ENCODE data around the gene SSH2. TPM values are rescaled to one million over a fixed set of nuclear protein-coding genes. Genes with fewer than 3 reads are reported as not detected.

Gene SSH2
- total RNA-seq, 2 experiments from 2014 or later: 41.0 to 62.9 TPM

DNA sequence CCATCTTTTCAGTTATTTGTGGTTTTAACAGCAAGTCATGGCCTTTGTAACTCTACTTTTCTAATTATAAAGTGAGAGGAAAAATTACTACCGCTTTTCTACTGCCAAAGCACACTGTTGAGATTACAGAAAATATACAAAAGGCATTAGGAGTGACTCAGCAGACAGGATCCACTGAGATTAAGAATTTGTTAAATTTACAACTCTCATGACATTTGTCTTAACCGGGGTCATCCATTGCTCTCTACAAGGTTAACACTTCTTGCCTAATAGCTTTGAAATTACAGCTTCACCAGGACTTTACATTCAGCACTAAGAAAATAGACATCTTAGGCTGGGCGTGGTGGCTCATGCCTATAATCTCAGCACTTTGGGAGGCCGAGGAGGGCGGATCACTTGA is 93.4 kb downstream of the SSH2 start:
- Mint-ChIP-seq H3K27ac (no peak overlapping the region), H3K4me3 (no peak overlapping the region), H3K27me3 (no peaks in the 10 kb centered on the region), H3K4me1 (no peaks in the 10 kb centered on the region), H3K36me3 (peaks cover 2% of the 10 kb centered on the region), H3K9me3 (ENCODE audit: low read depth) (no peaks in the 10 kb centered on the region)
- CTCF ChIA-PET: interaction anchor here (1.5 kb wide), 1 partner anchor 219 kb away, joined by 4 read pairs; no protein-coding TSS in a partner anchor
- no peak for DNase-seq
- no peak for ATAC-seq

DNA sequence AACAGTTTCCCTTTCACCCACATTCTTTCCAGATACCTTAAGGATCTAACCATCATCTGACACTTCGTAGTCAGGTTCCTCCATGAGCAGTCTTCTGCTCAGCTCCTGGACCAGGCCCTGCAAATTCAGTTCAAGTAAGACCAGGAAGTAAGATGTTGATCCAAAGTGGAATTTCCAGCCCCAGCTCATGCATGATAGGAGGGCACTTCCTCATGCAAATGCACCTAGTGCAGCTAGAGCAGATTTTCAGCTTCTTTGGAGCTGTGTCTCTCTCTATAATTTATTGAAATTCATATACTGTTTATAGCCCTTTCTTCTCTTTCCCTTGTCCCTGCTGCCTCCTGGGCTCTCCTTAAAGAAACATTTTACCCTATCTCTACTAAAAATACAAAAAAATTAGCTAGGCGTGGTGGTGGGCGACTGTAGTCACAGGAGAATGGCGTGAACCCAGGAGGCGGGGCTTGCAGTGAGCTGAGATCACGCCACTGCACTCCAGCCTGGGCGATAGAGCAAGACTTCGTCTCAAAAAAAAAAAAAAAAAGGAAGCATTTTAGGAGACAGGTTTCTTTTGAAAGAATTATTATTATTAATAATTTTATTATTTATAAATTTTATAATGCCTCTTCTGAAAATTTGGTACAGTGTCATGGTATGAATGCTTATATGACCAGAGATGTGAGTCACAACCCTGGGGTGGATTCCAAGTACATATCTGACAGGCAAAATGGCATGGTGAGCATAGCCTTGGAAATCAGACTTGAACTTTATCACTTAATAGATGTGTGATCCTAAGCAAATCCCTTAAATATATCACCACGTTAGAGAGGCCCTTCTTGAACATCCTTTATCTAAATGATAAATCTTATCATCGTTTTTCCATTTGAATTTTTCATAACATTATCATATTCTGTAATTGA is 94.3 kb downstream of the SSH2 start:
- Mint-ChIP-seq H3K27ac (no peak overlapping the region), H3K9me3 (ENCODE audit: low read depth) (no peaks in the 10 kb centered on the region), H3K36me3 (peaks cover 2% of the 10 kb centered on the region), H3K27me3 (no peaks in the 10 kb centered on the region), H3K4me3 (no peak overlapping the region), H3K4me1 (no peaks in the 10 kb centered on the region)
- CTCF ChIA-PET: interaction anchor here (1.1 to 1.5 kb wide), 2 partner anchors 14 to 218 kb away, joined by 4 to 5 read pairs; no protein-coding TSS in a partner anchor
- ATAC-seq (no peak), DNase-seq (no peak)

DNA sequence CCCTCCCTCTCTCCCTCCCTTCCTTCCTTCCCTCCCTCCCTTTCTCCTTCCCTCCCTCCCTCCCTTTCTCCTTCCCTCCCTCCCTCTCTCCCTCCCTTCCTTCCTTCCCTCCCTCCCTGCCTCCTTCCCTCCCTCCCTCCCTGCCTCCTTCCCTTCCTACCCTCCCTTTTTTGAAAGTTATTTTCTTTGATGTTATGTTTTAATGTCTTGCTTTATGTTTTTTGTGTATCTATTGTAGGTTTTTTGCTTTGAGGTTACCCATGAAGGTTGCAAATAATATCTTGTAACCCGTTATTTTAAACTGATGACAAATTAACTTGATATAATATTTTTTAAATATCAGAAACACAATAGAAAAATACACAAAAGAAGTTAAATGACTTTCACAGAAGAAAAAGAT is 96.2 kb downstream of the SSH2 start:
- Mint-ChIP-seq H3K9me3 (ENCODE audit: low read depth) (no peaks in the 10 kb centered on the region), H3K4me1 (no peaks in the 10 kb centered on the region), H3K27me3 (no peaks in the 10 kb centered on the region), H3K4me3 (no peak overlapping the region), H3K36me3 (peaks cover 2% of the 10 kb centered on the region), H3K27ac (no peak overlapping the region)
- CTCF ChIA-PET: no interaction called here
- ATAC-seq: no peak
- no peak for DNase-seq

DNA sequence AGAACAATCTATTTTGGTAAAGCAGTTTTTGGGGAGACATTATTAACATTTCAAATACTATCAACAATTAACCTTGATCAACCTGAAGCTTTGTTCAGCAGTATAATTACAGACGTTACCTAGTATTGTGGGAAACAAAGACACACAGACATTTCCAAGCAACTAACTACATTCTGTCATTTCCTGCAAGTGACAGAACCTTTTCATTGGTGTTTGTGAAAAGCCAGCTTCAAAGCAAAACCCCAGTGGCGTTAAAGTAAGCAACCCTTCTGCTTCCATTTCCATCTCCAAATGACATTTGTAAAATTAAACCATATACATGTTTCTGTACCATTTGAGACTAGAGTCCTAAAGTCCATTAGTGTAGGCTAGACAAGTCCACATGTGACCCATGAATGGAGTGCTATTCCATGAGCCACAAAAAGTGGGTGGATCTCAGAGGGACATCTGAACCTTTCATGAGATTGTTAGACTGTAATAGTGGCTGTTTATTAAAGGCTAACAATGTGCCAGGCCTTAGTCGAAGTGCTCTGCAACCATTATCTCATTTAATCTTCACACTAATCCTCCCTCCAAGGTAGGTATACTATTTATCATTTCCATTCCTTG is 101.2 kb downstream of the SSH2 start:
- H3K27ac Mint-ChIP-seq: no peak overlapping the region
- no peak for ATAC-seq
- peaks cover 2% of the 10 kb centered on the region for H3K36me3 Mint-ChIP-seq
- H3K27me3 Mint-ChIP-seq: no peaks in the 10 kb centered on the region
- CTCF ChIA-PET: no interaction called here
- H3K9me3 Mint-ChIP-seq (ENCODE audit: low read depth): no peaks in the 10 kb centered on the region
- H3K4me1 Mint-ChIP-seq: peaks cover 5% of the 10 kb centered on the region
- DNase-seq: no peak
- H3K4me3 Mint-ChIP-seq: no peak overlapping the region

DNA sequence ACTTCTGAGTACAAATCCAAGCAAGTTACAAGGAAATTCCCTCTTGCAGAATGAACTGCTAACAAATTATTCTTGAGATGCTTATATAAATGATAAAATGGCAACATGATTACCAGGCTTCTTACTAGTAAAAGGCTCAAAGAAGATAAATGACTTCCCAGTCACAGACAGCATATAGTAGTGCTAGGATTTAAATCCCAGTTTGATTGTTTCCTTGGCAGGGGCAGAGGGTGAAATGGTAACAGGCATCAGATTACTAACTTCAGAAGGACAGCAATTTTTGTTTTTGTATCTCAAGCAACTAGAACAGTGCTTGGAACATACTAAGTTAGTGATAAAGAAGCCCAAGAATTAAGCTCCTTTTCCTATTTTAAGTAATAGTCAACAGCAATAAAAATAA is 102.8 kb downstream of the SSH2 start:
- DNase-seq (no peak), ATAC-seq (no peak)
- no peaks in the 10 kb centered on the region for H3K36me3 Mint-ChIP-seq
- H3K27me3 Mint-ChIP-seq: no peaks in the 10 kb centered on the region
- no peak overlapping the region for H3K27ac Mint-ChIP-seq
- H3K9me3 Mint-ChIP-seq (ENCODE audit: low read depth): no peaks in the 10 kb centered on the region
- H3K4me3 Mint-ChIP-seq: no peak overlapping the region
- CTCF ChIA-PET: interaction anchor here (0.7 to 1.1 kb wide), 2 partner anchors 19 to 103 kb away, joined by 3 to 4 read pairs; no protein-coding TSS in a partner anchor
- H3K4me1 Mint-ChIP-seq: peaks cover 5% of the 10 kb centered on the region

DNA sequence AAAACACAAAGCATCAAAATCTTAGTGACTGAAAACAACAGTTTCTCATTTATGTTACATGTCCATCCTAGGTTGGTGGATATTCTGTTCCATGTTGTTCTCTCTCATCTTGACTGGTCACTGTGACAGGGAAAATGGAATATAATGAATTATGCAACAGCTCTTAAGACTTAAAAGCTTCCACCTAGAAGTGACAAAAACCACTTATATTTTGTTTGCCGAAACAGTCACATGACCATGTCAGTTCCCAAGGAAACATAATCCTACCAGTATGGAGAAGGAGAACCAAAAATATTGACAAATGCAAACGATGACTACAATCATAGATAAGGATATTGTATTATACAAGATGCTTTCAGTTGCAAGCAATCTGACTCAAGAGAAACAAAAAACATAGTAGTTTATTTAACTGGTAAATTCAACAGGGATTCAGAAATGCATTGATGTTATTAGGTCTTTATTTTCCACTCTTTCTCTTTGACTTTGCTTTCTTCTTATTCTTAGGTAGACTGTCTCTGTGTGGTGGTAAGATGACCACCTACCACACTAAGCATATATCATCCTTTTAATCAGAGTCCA is 103.8 kb downstream of the SSH2 start:
- no peak overlapping the region for H3K4me3 Mint-ChIP-seq
- DNase-seq (no peak), ATAC-seq (no peak)
- no peaks in the 10 kb centered on the region for H3K9me3 Mint-ChIP-seq (ENCODE audit: low read depth)
- CTCF ChIA-PET: interaction anchor here (1.1 kb wide), 1 partner anchor 104 kb away, joined by 3 read pairs; no protein-coding TSS in a partner anchor
- H3K4me1 Mint-ChIP-seq: peaks cover 5% of the 10 kb centered on the region
- H3K36me3 Mint-ChIP-seq: no peaks in the 10 kb centered on the region
- no peak overlapping the region for H3K27ac Mint-ChIP-seq
- H3K27me3 Mint-ChIP-seq: no peaks in the 10 kb centered on the region

DNA sequence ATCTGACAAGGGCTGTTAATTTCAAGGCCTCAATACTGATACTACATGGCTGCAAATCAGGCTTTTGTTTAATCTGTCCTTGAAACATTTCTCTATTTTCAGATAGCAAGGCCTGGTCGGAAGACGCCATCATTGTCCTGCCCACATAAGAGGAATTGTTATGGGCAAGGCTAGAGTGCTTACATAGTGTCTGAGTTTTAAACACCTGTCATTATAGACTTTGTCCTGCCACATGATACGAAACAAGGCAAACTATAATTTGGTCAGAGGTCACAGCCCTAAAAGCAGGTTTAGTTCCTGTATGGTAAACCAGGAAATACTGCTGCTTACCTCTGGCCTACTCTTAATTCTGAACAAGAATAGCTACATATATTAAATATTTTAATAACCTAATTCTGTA is 104.4 kb downstream of the SSH2 start:
- peaks cover 5% of the 10 kb centered on the region for H3K4me1 Mint-ChIP-seq
- no peak overlapping the region for H3K27ac Mint-ChIP-seq
- DNase-seq (no peak), ATAC-seq (no peak)
- H3K4me3 Mint-ChIP-seq: no peak overlapping the region
- no peaks in the 10 kb centered on the region for H3K9me3 Mint-ChIP-seq (ENCODE audit: low read depth)
- CTCF ChIA-PET: interaction anchor here (1.0 to 2.5 kb wide), 2 partner anchors 18 to 212 kb away, joined by 3 to 9 read pairs; no protein-coding TSS in a partner anchor
- no peaks in the 10 kb centered on the region for H3K36me3 Mint-ChIP-seq
- no peaks in the 10 kb centered on the region for H3K27me3 Mint-ChIP-seq

DNA sequence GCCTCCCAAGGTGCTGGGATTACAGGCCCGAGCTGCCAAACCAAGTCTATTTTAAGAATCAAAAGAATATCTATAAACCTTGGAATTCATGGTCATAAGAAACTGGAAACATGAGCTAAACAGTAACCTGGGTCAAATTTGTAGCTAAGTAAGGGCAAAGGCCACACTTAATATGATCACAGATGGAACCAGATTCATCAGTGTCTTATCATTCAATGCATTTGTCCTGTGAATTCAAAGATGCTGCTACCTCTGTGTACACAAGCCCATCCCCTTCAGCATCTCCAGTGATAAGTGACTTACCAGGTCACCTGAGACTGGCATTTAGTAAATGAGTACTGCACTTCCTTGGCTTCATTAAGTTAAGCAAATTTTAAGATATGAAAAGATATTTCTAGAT is 108.1 kb downstream of the SSH2 start:
- ATAC-seq (no peak), DNase-seq (no peak)
- H3K27me3 Mint-ChIP-seq: no peaks in the 10 kb centered on the region
- peaks cover 5% of the 10 kb centered on the region for H3K4me1 Mint-ChIP-seq
- no peaks in the 10 kb centered on the region for H3K9me3 Mint-ChIP-seq (ENCODE audit: low read depth)
- CTCF ChIA-PET: no interaction called here
- H3K36me3 Mint-ChIP-seq: no peaks in the 10 kb centered on the region
- no peak overlapping the region for H3K27ac Mint-ChIP-seq
- no peak overlapping the region for H3K4me3 Mint-ChIP-seq

DNA sequence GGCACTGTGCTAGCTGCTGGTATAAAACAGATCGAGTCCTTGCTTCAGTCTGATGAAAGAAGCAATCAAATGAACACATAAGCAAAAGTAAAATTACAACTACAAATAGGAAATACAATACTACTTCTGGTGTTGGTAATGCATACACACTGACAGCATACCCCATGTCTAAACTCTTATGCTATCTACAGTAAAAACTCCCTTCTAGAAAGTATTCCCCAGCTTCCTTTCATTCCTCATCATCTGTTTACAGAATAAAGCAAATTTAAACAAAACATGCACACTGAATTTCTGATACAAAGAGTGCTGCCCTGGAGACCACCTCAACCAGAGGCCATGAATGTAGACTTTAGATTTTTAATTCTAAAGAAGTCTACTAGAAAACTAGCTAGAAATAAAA is 109.6 kb downstream of the SSH2 start:
- Mint-ChIP-seq H3K27me3 (no peaks in the 10 kb centered on the region), H3K9me3 (ENCODE audit: low read depth) (no peaks in the 10 kb centered on the region), H3K4me3 (no peak overlapping the region), H3K27ac (no peak overlapping the region), H3K36me3 (no peaks in the 10 kb centered on the region), H3K4me1 (peaks cover 5% of the 10 kb centered on the region)
- CTCF ChIA-PET: interaction anchor here (0.6 to 1.6 kb wide), 3 partner anchors 13 to 245 kb away, joined by 3 to 11 read pairs (median 3); no protein-coding TSS in a partner anchor
- no peak for ATAC-seq
- DNase-seq: no peak

DNA sequence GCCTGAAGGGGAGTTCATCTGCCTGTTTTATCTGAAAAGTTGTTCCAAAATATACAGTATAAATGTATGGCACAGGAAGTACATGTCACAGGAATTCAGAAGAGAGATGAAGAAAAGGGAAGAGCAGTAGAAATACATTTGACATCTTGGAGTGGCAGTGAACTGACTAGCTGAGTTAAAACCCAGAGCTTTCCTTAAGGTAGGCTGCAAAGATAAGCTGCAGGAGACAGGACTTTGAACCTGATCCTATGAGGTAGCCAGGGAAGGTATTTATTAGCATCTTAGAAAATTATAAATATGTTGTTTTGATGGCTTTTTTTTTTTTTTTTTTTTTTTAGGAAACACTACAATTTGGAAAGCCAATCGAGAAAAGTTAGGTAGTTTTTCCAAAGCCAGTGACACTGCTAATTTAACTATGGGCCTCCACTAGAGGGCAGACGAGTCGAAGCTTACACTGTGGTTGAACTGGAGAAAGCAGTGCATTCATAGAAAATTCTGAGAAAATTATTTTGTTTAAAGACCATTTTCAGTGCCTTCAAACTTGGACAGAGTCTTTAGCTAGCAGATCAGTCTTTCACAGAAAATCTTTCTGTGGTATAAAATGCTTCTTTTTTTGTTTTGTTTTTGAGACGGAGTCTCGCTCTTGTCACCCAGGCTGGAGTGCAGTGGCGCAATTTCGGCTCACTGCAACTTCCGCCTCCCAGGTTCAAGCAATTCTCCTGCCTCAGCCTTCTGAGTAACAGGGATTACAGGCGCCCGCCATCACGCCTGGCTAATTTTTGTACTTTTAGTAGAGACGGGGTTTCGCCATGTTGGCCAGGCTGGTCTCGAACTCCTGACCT is 122.3 kb downstream of the SSH2 start:
- Mint-ChIP-seq H3K9me3 (ENCODE audit: low read depth) (no peaks in the 10 kb centered on the region), H3K4me1 (peaks cover 19% of the 10 kb centered on the region), H3K4me3 (no peak overlapping the region), H3K27ac (no peak overlapping the region), H3K36me3 (no peaks in the 10 kb centered on the region), H3K27me3 (no peaks in the 10 kb centered on the region)
- peak; percentile 78 for DNase-seq
- CTCF ChIA-PET: interaction anchor here (0.6 to 11.9 kb wide), 33 partner anchors 12 to 342 kb away, joined by 3 to 195 read pairs (median 4); partner anchors contain the start of gene SSH2
- ATAC-seq: peak; percentile 78

DNA sequence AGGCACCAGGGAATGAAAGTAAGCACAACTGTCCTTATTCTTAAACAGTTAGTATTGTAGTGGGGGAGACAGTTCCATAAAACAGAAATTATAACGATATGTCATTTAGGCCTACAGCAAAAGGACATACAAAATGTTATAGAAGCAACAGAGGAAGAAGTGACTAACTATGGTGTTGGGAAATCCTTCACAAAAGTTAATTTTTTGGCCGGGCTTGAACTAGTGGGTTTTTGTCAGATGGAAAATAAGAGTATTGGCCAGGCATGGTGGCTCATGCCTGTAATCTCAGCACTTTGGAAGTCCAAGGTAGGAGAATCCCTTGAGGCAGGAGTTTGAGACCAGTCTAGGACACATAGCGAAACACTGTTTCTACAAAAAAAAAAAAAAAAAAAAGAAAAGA is 127.8 kb downstream of the SSH2 start:
- CTCF ChIA-PET: interaction anchor here (0.6 to 4.1 kb wide), 3 partner anchors 23 to 175 kb away, joined by 3 to 33 read pairs (median 5); partner anchors contain the start of gene SSH2
- Mint-ChIP-seq H3K9me3 (ENCODE audit: low read depth) (no peaks in the 10 kb centered on the region), H3K27me3 (no peaks in the 10 kb centered on the region), H3K36me3 (no peaks in the 10 kb centered on the region), H3K27ac (no peak overlapping the region), H3K4me1 (no peaks in the 10 kb centered on the region), H3K4me3 (no peak overlapping the region)
- no peak for ATAC-seq
- no peak for DNase-seq

DNA sequence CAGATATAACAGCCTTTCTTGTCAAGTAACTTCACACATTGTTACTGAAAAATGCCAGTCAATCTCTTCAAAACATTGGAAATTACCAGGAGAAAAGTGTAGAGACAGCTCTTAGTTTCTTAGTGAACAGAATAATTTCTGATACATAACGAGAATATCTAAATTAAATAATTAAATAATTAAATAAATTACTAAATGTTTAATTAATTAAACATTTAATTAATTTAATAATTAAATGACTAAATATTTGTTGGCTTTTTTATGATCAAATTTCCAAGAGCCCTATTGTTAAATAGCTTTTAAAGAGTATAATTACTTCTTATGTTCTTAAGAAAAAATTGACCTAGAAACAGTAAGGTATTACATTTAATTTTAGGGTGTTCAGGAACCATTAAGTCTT is 129.6 kb downstream of the SSH2 start:
- Mint-ChIP-seq H3K27ac (no peak overlapping the region), H3K4me1 (no peaks in the 10 kb centered on the region)
- CTCF ChIA-PET: interaction anchor here (1.4 to 2.7 kb wide), 2 partner anchors 131 to 295 kb away, joined by 3 to 12 read pairs; partner anchors contain the start of gene SSH2

More for the DNA sequence above, 129.6 kb downstream of the SSH2 start:
- Mint-ChIP-seq H3K4me3 (no peak overlapping the region), H3K27me3 (no peaks in the 10 kb centered on the region), H3K9me3 (ENCODE audit: low read depth) (no peaks in the 10 kb centered on the region), H3K36me3 (no peaks in the 10 kb centered on the region)
- DNase-seq (no peak), ATAC-seq (no peak)

All from activated CD8-positive, alpha-beta memory T cell treated with anti-CD3 and anti-CD28 coated beads, Interleukin-2, amount 10 ng/mL, durations not matched to agents 7 days and 5 days (primary cell).